Measurements from ENCODE around the gene ESYT2. TPM values are rescaled to one million over a fixed set of nuclear protein-coding genes. Genes with fewer than 3 reads are reported as not detected.
"Not testable (repeated sequence)": the region's sequence is repeated elsewhere in the genome, so short reads cannot be mapped to it uniquely, and the experiment has no call there.

Gene ESYT2
- total and polyA plus RNA-seq, 4 donors = 4.9 to 31.7 (median 17.2) TPM

GRCh38 chr7:158863611-158864506 is 34.5 kb upstream of the ESYT2 start:
- Histone ChIP-seq H3K4me1 (ENCODE audit: control insufficient read depth in 4 of 4, insufficient read depth in 4 of 4, low read length in 3 of 4) (peaks cover 2 to 23% (median 4%) of the 10 kb centered on the region in 4 donors), H3K36me3 (ENCODE audit: control insufficient read depth in 4 of 4, insufficient read depth in 3 of 4, low read depth in 1 of 4, low read length in 3 of 4) (peaks cover 0 to 1% (median 0%) of the 10 kb centered on the region in 4 donors), H3K9me3 (ENCODE audit: control insufficient read depth in 4 of 4, low read length in 3 of 4) (no peaks in the 10 kb centered on the region), H3K27ac (ENCODE audit: low read depth in 1 of 2, low read length in 2 of 2) (peak overlapping the region; percentile 44 to 57), H3K4me3 (ENCODE audit: low read depth in 1 of 3, low read length in 3 of 3) (peak overlapping the region; percentile 31 to 67 (median 49)), H3K9ac (ENCODE audit: low read depth in 1 of 2, low read length in 2 of 2) (peak overlapping the region; percentile 0 to 35), H3K27me3 (ENCODE audit: control insufficient read depth in 4 of 4, insufficient read depth in 4 of 4, low read length in 3 of 4) (no peaks in the 10 kb centered on the region)
- 13% methylated on average over 45 of the region's 45 CpGs for WGBS
- TF ChIP-seq RXRA (IDR thresholded peaks at IDR 0.05) (peak in 1 of 2 donors; percentile 23), JUND (IDR thresholded peaks at IDR 0.05) (no peak)
- peak; percentile 49 for DNase-seq (ENCODE audit: low spot score)

- H3K27me3 ChIP-seq (ENCODE audit: control insufficient read depth in 4 of 4, insufficient read depth in 4 of 4, low read length in 3 of 4); DNase-seq (ENCODE audit: low spot score); H3K36me3 ChIP-seq (ENCODE audit: control insufficient read depth in 4 of 4, insufficient read depth in 3 of 4, low read depth in 1 of 4, low read length in 3 of 4); H3K9ac ChIP-seq (ENCODE audit: low read depth in 1 of 2, low read length in 2 of 2); H3K9me3 ChIP-seq (ENCODE audit: control insufficient read depth in 4 of 4, low read length in 3 of 4): not testable (repeated sequence)
- Histone ChIP-seq H3K4me3 (ENCODE audit: low read depth in 1 of 3, low read length in 3 of 3) (peak overlapping the region in 1 of 3 donors; percentile 67), H3K27ac (ENCODE audit: low read depth in 1 of 2, low read length in 2 of 2) (peak overlapping the region; percentile 44 to 57), H3K4me1 (ENCODE audit: control insufficient read depth in 4 of 4, insufficient read depth in 4 of 4, low read length in 3 of 4) (peaks cover 2 to 23% (median 5%) of the 10 kb centered on the region in 4 donors)
- WGBS = 67% methylated on average over 13 of the region's 13 CpGs
These were observed 33.8 kb upstream of the ESYT2 start for GRCh38 chr7:158862985-158863610.

DNA sequence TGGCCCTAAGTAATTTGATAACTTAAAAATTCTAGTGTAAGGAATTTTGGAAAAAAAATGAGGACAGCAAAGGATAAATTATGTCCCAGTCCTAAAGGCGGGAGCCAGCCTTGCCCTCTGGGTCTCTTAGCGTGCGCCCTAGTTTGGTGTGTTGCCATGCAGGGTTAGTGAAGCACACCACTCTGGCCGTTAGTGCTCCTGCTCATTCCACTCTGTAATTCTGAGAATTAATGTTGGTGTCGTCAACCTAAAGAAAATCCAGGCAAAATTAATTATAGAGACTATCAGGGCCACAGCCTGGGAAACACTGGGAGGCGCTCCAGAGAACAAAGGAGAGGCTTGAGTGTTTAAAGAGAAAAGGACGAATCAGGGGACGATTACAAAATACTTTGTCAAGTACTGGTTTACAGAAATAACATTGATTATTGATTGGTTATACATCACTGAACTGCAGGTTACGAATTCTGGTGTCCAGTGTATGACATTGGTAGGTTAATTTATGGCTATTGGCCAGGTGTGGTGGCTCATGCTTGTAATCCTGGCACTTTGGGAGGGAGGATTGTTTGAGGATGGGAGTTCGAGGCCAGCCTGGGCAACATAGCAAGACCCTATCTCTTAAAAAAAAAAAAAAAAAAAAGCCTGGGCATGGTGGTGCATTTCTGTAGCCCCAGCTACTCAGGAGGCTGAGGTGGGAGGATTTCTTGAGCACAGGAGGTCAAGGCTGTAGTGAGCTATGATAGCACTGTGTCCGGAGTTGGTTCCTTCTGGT is 32.8 kb upstream of the ESYT2 start:
- H3K36me3 ChIP-seq (ENCODE audit: control insufficient read depth in 4 of 4, insufficient read depth in 3 of 4, low read depth in 1 of 4, low read length in 3 of 4) = peaks cover 0 to 1% (median 0%) of the 10 kb centered on the region in 4 donors
- H3K4me3 ChIP-seq (ENCODE audit: low read depth in 1 of 3, low read length in 3 of 3) = no peak overlapping the region
- no peaks in the 10 kb centered on the region for H3K9me3 ChIP-seq (ENCODE audit: control insufficient read depth in 4 of 4, low read length in 3 of 4)
- H3K27ac ChIP-seq (ENCODE audit: low read depth in 1 of 2, low read length in 2 of 2) = no peak overlapping the region
- H3K9ac ChIP-seq (ENCODE audit: low read depth in 1 of 2, low read length in 2 of 2) = no peak overlapping the region
- peaks cover 5 to 27% (median 9%) of the 10 kb centered on the region in 4 donors for H3K4me1 ChIP-seq (ENCODE audit: control insufficient read depth in 4 of 4, insufficient read depth in 4 of 4, low read length in 3 of 4)
- H3K27me3 ChIP-seq (ENCODE audit: control insufficient read depth in 4 of 4, insufficient read depth in 4 of 4, low read length in 3 of 4) = no peaks in the 10 kb centered on the region
- 86% methylated on average over 11 of the region's 11 CpGs for WGBS
- DNase-seq (ENCODE audit: low spot score) = no peak
- TF ChIP-seq, protein P1, sequence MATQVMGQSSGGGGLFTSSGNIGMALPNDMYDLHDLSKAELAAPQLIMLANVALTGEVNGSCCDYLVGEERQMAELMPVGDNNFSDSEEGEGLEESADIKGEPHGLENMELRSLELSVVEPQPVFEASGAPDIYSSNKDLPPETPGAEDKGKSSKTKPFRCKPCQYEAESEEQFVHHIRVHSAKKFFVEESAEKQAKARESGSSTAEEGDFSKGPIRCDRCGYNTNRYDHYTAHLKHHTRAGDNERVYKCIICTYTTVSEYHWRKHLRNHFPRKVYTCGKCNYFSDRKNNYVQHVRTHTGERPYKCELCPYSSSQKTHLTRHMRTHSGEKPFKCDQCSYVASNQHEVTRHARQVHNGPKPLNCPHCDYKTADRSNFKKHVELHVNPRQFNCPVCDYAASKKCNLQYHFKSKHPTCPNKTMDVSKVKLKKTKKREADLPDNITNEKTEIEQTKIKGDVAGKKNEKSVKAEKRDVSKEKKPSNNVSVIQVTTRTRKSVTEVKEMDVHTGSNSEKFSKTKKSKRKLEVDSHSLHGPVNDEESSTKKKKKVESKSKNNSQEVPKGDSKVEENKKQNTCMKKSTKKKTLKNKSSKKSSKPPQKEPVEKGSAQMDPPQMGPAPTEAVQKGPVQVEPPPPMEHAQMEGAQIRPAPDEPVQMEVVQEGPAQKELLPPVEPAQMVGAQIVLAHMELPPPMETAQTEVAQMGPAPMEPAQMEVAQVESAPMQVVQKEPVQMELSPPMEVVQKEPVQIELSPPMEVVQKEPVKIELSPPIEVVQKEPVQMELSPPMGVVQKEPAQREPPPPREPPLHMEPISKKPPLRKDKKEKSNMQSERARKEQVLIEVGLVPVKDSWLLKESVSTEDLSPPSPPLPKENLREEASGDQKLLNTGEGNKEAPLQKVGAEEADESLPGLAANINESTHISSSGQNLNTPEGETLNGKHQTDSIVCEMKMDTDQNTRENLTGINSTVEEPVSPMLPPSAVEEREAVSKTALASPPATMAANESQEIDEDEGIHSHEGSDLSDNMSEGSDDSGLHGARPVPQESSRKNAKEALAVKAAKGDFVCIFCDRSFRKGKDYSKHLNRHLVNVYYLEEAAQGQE (IDR thresholded peaks at IDR 0.05) = no peak
- TF ChIP-seq RAD21 (IDR thresholded peaks at IDR 0.05) = no peak
- TF ChIP-seq FOXA2 (IDR thresholded peaks at IDR 0.05) = no peak
- no peak for TF ChIP-seq RXRA (IDR thresholded peaks at IDR 0.05)
- TF ChIP-seq GABPA (IDR thresholded peaks at IDR 0.05 in 1 of 2, conservative IDR thresholded peaks at IDR 0.05 in 1 of 2) = no peak
- no peak for TF ChIP-seq JUND (IDR thresholded peaks at IDR 0.05)
- no peak for TF ChIP-seq FOXA1 (IDR thresholded peaks at IDR 0.05)
- no peak for TF ChIP-seq NR2F2 (IDR thresholded peaks at IDR 0.05)
- no peak for TF ChIP-seq MAX (IDR thresholded peaks at IDR 0.05)
- no peak for TF ChIP-seq SP1 (IDR thresholded peaks at IDR 0.05)
- no peak for TF ChIP-seq YY1 (IDR thresholded peaks at IDR 0.05)
- TF ChIP-seq CTCF (IDR thresholded peaks at IDR 0.05; ENCODE audit: low read depth, low read length, missing input control) = no peak
- TF ChIP-seq HNF4G (IDR thresholded peaks at IDR 0.05) = no peak
- TF ChIP-seq, protein P2, sequence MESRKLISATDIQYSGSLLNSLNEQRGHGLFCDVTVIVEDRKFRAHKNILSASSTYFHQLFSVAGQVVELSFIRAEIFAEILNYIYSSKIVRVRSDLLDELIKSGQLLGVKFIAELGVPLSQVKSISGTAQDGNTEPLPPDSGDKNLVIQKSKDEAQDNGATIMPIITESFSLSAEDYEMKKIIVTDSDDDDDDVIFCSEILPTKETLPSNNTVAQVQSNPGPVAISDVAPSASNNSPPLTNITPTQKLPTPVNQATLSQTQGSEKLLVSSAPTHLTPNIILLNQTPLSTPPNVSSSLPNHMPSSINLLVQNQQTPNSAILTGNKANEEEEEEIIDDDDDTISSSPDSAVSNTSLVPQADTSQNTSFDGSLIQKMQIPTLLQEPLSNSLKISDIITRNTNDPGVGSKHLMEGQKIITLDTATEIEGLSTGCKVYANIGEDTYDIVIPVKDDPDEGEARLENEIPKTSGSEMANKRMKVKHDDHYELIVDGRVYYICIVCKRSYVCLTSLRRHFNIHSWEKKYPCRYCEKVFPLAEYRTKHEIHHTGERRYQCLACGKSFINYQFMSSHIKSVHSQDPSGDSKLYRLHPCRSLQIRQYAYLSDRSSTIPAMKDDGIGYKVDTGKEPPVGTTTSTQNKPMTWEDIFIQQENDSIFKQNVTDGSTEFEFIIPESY (IDR thresholded peaks at IDR 0.05) = no peak
- no peak for TF ChIP-seq EGR1 (IDR thresholded peaks at IDR 0.05; ENCODE audit: low read depth in 2 of 2)
- no peak for TF ChIP-seq TAF1 (conservative IDR thresholded peaks at IDR 0.05)
- TF ChIP-seq ATF3 (IDR thresholded peaks at IDR 0.05) = no peak
